Tibial nerve (tissue), 4 donors: ENCODE measurements around the gene CGB7.

Experiments
- EP300 ChIP-seq, 2 donors: sonication (generic); formaldehyde crosslinking; IDR thresholded peaks; one replicate each; pipeline ENCODE4 v1.6.1; 2017; ENCODE audit warnings: antibody characterized with exemption in 2 of 2, mild to moderate bottlenecking in 1 of 2
- POLR2A ChIP-seq, 2 donors: fragments of 450-650 bp; IDR thresholded peaks; one replicate each; pipeline ENCODE4 v1.6.1; 2017; ENCODE audit warnings: antibody characterized with exemption in 2 of 2, mild to moderate bottlenecking in 2 of 2, moderate library complexity in 2 of 2
- TF ChIP-seq, protein P1 (sequence below), 5 experiments: fragments of 200-600 bp in 3 of 5; fragments of 450-650 bp in 2 of 5; sonication (generic) in 3 of 5; IDR thresholded peaks; one replicate each; pipeline ENCODE4 v1.5.1; 2016 to 2019; ENCODE audit warnings: antibody characterized with exemption in 5 of 5, mild to moderate bottlenecking in 3 of 5, moderate library complexity in 2 of 5

DNA sequence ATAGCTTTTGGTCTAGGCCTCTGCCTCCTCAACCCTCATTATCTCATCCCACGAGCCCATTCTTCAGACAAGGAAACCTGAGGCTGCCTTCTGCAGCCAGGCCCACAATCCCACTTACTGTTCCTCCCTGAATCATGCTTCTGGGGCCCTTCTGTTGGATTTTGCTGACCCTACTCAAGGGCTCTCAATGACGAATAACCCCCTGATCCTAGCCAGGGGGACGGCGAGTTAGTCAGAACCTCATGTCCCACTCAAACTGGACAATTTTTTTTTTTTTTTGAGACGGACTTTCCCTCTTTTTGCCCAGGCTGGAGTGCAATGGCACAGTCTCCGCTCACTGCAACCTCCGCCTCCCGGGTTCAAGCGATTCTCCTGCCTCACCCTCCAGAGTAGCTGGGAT, 35.4 kb downstream of the CGB7 start:
- TF ChIP-seq, protein P1, sequence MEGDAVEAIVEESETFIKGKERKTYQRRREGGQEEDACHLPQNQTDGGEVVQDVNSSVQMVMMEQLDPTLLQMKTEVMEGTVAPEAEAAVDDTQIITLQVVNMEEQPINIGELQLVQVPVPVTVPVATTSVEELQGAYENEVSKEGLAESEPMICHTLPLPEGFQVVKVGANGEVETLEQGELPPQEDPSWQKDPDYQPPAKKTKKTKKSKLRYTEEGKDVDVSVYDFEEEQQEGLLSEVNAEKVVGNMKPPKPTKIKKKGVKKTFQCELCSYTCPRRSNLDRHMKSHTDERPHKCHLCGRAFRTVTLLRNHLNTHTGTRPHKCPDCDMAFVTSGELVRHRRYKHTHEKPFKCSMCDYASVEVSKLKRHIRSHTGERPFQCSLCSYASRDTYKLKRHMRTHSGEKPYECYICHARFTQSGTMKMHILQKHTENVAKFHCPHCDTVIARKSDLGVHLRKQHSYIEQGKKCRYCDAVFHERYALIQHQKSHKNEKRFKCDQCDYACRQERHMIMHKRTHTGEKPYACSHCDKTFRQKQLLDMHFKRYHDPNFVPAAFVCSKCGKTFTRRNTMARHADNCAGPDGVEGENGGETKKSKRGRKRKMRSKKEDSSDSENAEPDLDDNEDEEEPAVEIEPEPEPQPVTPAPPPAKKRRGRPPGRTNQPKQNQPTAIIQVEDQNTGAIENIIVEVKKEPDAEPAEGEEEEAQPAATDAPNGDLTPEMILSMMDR (IDR thresholded peaks at IDR 0.05): no peak
- TF ChIP-seq POLR2A (IDR thresholded peaks at IDR 0.05) (no peak), EP300 (IDR thresholded peaks at IDR 0.05) (no peak)
